K562 (cell line): ENCODE measurements around the gene SDK1. TPM values are rescaled to one million over a fixed set of nuclear protein-coding genes. Genes with fewer than 3 reads are reported as not detected.
A peak's percentile ranks its signal among the peaks of the same experiment; 100 is the strongest.

Experiments used
- CTCF ChIP-seq, 3 experiments: IDR thresholded peaks in 2 of 3; conservative IDR thresholded peaks in 1 of 3; 2 replicates each; pipeline ENCODE4 v1.5.1; 2011 to 2012; ENCODE audit warnings: low read length in 3 of 3, mild to moderate bottlenecking in 3 of 3, control low read depth in 2 of 3, improper control_type of control experiment in 1 of 3, inconsistent platforms in 1 of 3, low read depth in 1 of 3, mixed read lengths in 1 of 3, moderate library complexity in 1 of 3; ENCODE audit not compliant: insufficient read depth in 2 of 3
- DEAF1 ChIP-seq: fragments of 450-650 bp; formaldehyde crosslinking; IDR thresholded peaks from 2 replicates; pipeline ENCODE4 v1.4.0; 2020; ENCODE audit warnings: mild to moderate bottlenecking, moderate library complexity
- HMG20B ChIP-seq: fragments of 250-450 bp; sonication (Bioruptor Pico); IDR thresholded peaks from 2 replicates; pipeline ENCODE4 v1.5.0; 2021; ENCODE audit warnings: mild to moderate bottlenecking
- MAFF ChIP-seq: IDR thresholded peaks from 2 replicates; pipeline ENCODE4 v1.6.1; 2012; ENCODE audit warnings: low read length, improper control_type of control experiment
- NR4A1 ChIP-seq, 2 experiments: fragments of 250-450 bp in 1 of 2; fragments of 450-650 bp in 1 of 2; sonication (Bioruptor Pico) in 1 of 2; IDR thresholded peaks; 2 replicates each; pipeline versions ENCODE4 v1.4.0 to v1.6.1; 2016 to 2020; ENCODE audit warnings: mild to moderate bottlenecking in 2 of 2, missing compliant biosample characterization in 1 of 2, missing genetic modification characterization in 1 of 2, moderate library complexity in 1 of 2
- SMARCE1 ChIP-seq: fragments of 450-650 bp; IDR thresholded peaks from 2 replicates; pipeline ENCODE4 v1.7.1; 2016; ENCODE audit warnings: mild to moderate bottlenecking
- ZHX1 ChIP-seq: fragments of 150-350 bp; conservative IDR thresholded peaks from 2 replicates; pipeline ENCODE4 v1.6.1; 2014; ENCODE audit warnings: low read length
- ZNF41 ChIP-seq: fragments of 250-450 bp; sonication (Bioruptor Pico); conservative IDR thresholded peaks from 2 replicates; pipeline ENCODE4 v1.4.0; 2020; ENCODE audit warnings: mild to moderate bottlenecking
- ZNF785 ChIP-seq: fragments of 250-450 bp; sonication (Bioruptor Pico); IDR thresholded peaks from 2 replicates; pipeline ENCODE4 v1.4.0; 2020; ENCODE audit warnings: mild to moderate bottlenecking
- polyA plus RNA-seq, 8 experiments: library from polyadenylated mRNA; depleted of rRNA in 4 of 8; stranded (reverse) in 5 of 8; unstranded in 3 of 8; fragments of >200 nt; fragmentation: Nextera tagmentation in 2 of 8; fragmentation: Illumina TruSeq in 1 of 8; extraction: Ambion mirVana in 2 of 8; extraction: Trizol in 1 of 8; gene quantifications; 2 replicates each; pipeline versions ENCODE4 v1.2.1 to v1.2.3, GENCODE V29; 2011 to 2014; ENCODE audit warnings: inconsistent platforms in 1 of 8, missing spikeins in 1 of 8
- total RNA-seq, 7 experiments: library from RNA; depleted of rRNA in 6 of 7; stranded (reverse); fragments of >200 nt in 6 of 7; fragmentation: Illumina TruSeq in 2 of 7; extraction: Trizol in 2 of 7; gene quantifications; 2 replicates each; pipeline versions ENCODE4 v1.2.1 to v1.2.3, GENCODE V29; 2011 to 2021; ENCODE audit warnings: low replicate concordance in 1 of 7

Gene SDK1
- total and polyA plus RNA-seq, 9 of the 15 experiments (the other 6 are each of a cell fraction or from before 2014, with no cell fraction given) = 0.16 TPM; not detected in 8

GRCh38 chr7:3995187-3995586, 694.1 kb downstream of the SDK1 start (continued):
- no peak for TF ChIP-seq NR4A1 (CRISPR knock-in tag; IDR thresholded peaks at IDR 0.05)
- no peak for TF ChIP-seq NR4A1 (tag; IDR thresholded peaks at IDR 0.05)
- TF ChIP-seq SMARCE1 = no peak
- no peak for TF ChIP-seq DEAF1
- no peak for TF ChIP-seq MAFF
- no peak for TF ChIP-seq HMG20B (CRISPR knock-in tag)
- TF ChIP-seq ZHX1 = no peak
- TF ChIP-seq ZNF785 (CRISPR knock-in tag) = no peak
- peak in 2 of 3 experiments; percentile 61 to 99; a peak in 4 of 6 replicates for TF ChIP-seq CTCF (IDR thresholded peaks at IDR 0.05 in 2 of 3, conservative IDR thresholded peaks at IDR 0.05 in 1 of 3; ENCODE audit: insufficient read depth in 2 of 3, low read depth in 1 of 3, low read length in 3 of 3)
- no peak for TF ChIP-seq ZNF41 (CRISPR knock-in tag)
